ENCODE results near the gene TBKBP1.

The TBKBP1 gene

GRCh38 chr17:47725446-47726111 lies 31.6 kb downstream of the TBKBP1 start:
- Histone ChIP-seq H3K36me3 (ENCODE audit: control insufficient read depth in 4 of 4, insufficient read depth in 4 of 4, low read length in 3 of 4) (no peaks in the 10 kb centered on the region), H3K4me3 (ENCODE audit: control insufficient read depth in 1 of 7, extremely low read depth in 1 of 7, insufficient read depth in 4 of 7, low read depth in 2 of 7, low read length in 6 of 7) (no peak overlapping the region), H3K27ac (ENCODE audit: insufficient read depth in 1 of 2, low read depth in 1 of 2, low read length in 2 of 2, poor library complexity in 1 of 2, severe bottlenecking in 2 of 2) (no peak overlapping the region), H3K9me3 (ENCODE audit: control extremely low read depth in 1 of 5, control insufficient read depth in 4 of 5, insufficient read depth in 2 of 5, low read depth in 1 of 5, low read length in 4 of 5) (no peaks in the 10 kb centered on the region), H3K4me1 (ENCODE audit: control extremely low read depth in 1 of 4, control insufficient read depth in 4 of 4, insufficient read depth in 4 of 4, low read length in 3 of 4) (peaks cover 0 to 20% (median 16%) of the 10 kb centered on the region in 4 experiments), H3K27me3 (replicated peaks in 2 of 5; ENCODE audit: control insufficient read depth in 4 of 5, insufficient read depth in 5 of 5, low read length in 4 of 5) (peaks cover 0 to 12% (median 0%) of the 10 kb centered on the region in 5 experiments)
- WGBS (ENCODE audit: insufficient coverage): 73% methylated on average over 11 of the region's 13 CpGs
- CTCF ChIA-PET: interaction anchor here (0.9 to 2.0 kb wide), 6 partner anchors 11 to 61 kb away, joined by 3 to 7 read pairs (median 4); no protein-coding TSS in a partner anchor
- POLR2A ChIA-PET: no interaction called here
- no peak for DNase-seq

GRCh38 chr17:47726796-47727703 lies 33.1 kb downstream of the TBKBP1 start:
- Histone ChIP-seq H3K4me3 (ENCODE audit: control insufficient read depth in 1 of 7, extremely low read depth in 1 of 7, insufficient read depth in 4 of 7, low read depth in 2 of 7, low read length in 6 of 7) (no peak overlapping the region), H3K36me3 (ENCODE audit: control insufficient read depth in 4 of 4, insufficient read depth in 4 of 4, low read length in 3 of 4) (no peaks in the 10 kb centered on the region), H3K27me3 (replicated peaks in 2 of 5; ENCODE audit: control insufficient read depth in 4 of 5, insufficient read depth in 5 of 5, low read length in 4 of 5) (peaks cover 0 to 5% (median 0%) of the 10 kb centered on the region in 5 experiments), H3K27ac (ENCODE audit: insufficient read depth in 1 of 2, low read depth in 1 of 2, low read length in 2 of 2, poor library complexity in 1 of 2, severe bottlenecking in 2 of 2) (no peak overlapping the region), H3K4me1 (ENCODE audit: control extremely low read depth in 1 of 4, control insufficient read depth in 4 of 4, insufficient read depth in 4 of 4, low read length in 3 of 4) (peaks cover 0 to 9% (median 2%) of the 10 kb centered on the region in 4 experiments), H3K9me3 (ENCODE audit: control extremely low read depth in 1 of 5, control insufficient read depth in 4 of 5, insufficient read depth in 2 of 5, low read depth in 1 of 5, low read length in 4 of 5) (no peaks in the 10 kb centered on the region)
- WGBS (ENCODE audit: insufficient coverage): 92% methylated on average over 11 of the region's 12 CpGs
- no peak for DNase-seq
- CTCF ChIA-PET: interaction anchor here (1.2 to 3.1 kb wide), 4 partner anchors 10 to 17 kb away, joined by 3 to 11 read pairs (median 8); no protein-coding TSS in a partner anchor
- POLR2A ChIA-PET: interaction anchor here (0.5 kb wide), 1 partner anchor 48 kb away, joined by 3 read pairs; no protein-coding TSS in a partner anchor

GRCh38 chr17:47727704-47728036 lies 33.7 kb downstream of the TBKBP1 start:
- H3K36me3 ChIP-seq (ENCODE audit: control insufficient read depth in 4 of 4, insufficient read depth in 4 of 4, low read length in 3 of 4): no peaks in the 10 kb centered on the region
- peaks cover 0 to 6% (median 0%) of the 10 kb centered on the region in 5 experiments for H3K27me3 ChIP-seq (replicated peaks in 2 of 5; ENCODE audit: control insufficient read depth in 4 of 5, insufficient read depth in 5 of 5, low read length in 4 of 5)
- H3K4me1 ChIP-seq (ENCODE audit: control extremely low read depth in 1 of 4, control insufficient read depth in 4 of 4, insufficient read depth in 4 of 4, low read length in 3 of 4): peaks cover 0 to 12% (median 6%) of the 10 kb centered on the region in 4 experiments
- no peaks in the 10 kb centered on the region for H3K9me3 ChIP-seq (ENCODE audit: control extremely low read depth in 1 of 5, control insufficient read depth in 4 of 5, insufficient read depth in 2 of 5, low read depth in 1 of 5, low read length in 4 of 5)
- ChIA-PET CTCF (interaction anchor here (2.4 to 3.1 kb wide), 2 partner anchors 10 to 16 kb away, joined by 9 to 11 read pairs; no protein-coding TSS in a partner anchor), POLR2A (no interaction called here)
- H3K27ac ChIP-seq (ENCODE audit: insufficient read depth in 1 of 2, low read depth in 1 of 2, low read length in 2 of 2, poor library complexity in 1 of 2, severe bottlenecking in 2 of 2): no peak overlapping the region
- no peak overlapping the region for H3K4me3 ChIP-seq (ENCODE audit: control insufficient read depth in 1 of 7, extremely low read depth in 1 of 7, insufficient read depth in 4 of 7, low read depth in 2 of 7, low read length in 6 of 7)
- 95% methylated on average over 8 of the region's 9 CpGs for WGBS (ENCODE audit: insufficient coverage)
- DNase-seq: no peak

- no peaks in the 10 kb centered on the region for H3K36me3 ChIP-seq (ENCODE audit: control insufficient read depth in 4 of 4, insufficient read depth in 4 of 4, low read length in 3 of 4)
- peaks cover 0 to 6% (median 0%) of the 10 kb centered on the region in 5 experiments for H3K27me3 ChIP-seq (replicated peaks in 2 of 5; ENCODE audit: control insufficient read depth in 4 of 5, insufficient read depth in 5 of 5, low read length in 4 of 5)
- no peak overlapping the region for H3K27ac ChIP-seq (ENCODE audit: insufficient read depth in 1 of 2, low read depth in 1 of 2, low read length in 2 of 2, poor library complexity in 1 of 2, severe bottlenecking in 2 of 2)
- ChIA-PET POLR2A (no interaction called here), CTCF (interaction anchor here (2.4 to 5.0 kb wide), 3 partner anchors 11 to 29 kb away, joined by 9 to 47 read pairs (median 11); no protein-coding TSS in a partner anchor)
- DNase-seq: no peak
- no peaks in the 10 kb centered on the region for H3K9me3 ChIP-seq (ENCODE audit: control extremely low read depth in 1 of 5, control insufficient read depth in 4 of 5, insufficient read depth in 2 of 5, low read depth in 1 of 5, low read length in 4 of 5)
- H3K4me1 ChIP-seq (ENCODE audit: control extremely low read depth in 1 of 4, control insufficient read depth in 4 of 4, insufficient read depth in 4 of 4, low read length in 3 of 4): peaks cover 0 to 16% (median 12%) of the 10 kb centered on the region in 4 experiments
- no peak overlapping the region for H3K4me3 ChIP-seq (ENCODE audit: control insufficient read depth in 1 of 7, extremely low read depth in 1 of 7, insufficient read depth in 4 of 7, low read depth in 2 of 7, low read length in 6 of 7)
- WGBS (ENCODE audit: insufficient coverage): 96% methylated on average over 3 of the region's 4 CpGs
Measured at GRCh38 chr17:47728214-47728877, 34.4 kb downstream of the TBKBP1 start.

- Histone ChIP-seq H3K9me3 (ENCODE audit: control extremely low read depth in 1 of 5, control insufficient read depth in 4 of 5, insufficient read depth in 2 of 5, low read depth in 1 of 5, low read length in 4 of 5) (no peaks in the 10 kb centered on the region), H3K27me3 (replicated peaks in 2 of 5; ENCODE audit: control insufficient read depth in 4 of 5, insufficient read depth in 5 of 5, low read length in 4 of 5) (peaks cover 0 to 10% (median 6%) of the 10 kb centered on the region in 5 experiments), H3K4me1 (ENCODE audit: control extremely low read depth in 1 of 4, control insufficient read depth in 4 of 4, insufficient read depth in 4 of 4, low read length in 3 of 4) (peaks cover 0 to 27% (median 23%) of the 10 kb centered on the region in 4 experiments), H3K36me3 (ENCODE audit: control insufficient read depth in 4 of 4, insufficient read depth in 4 of 4, low read length in 3 of 4) (no peaks in the 10 kb centered on the region), H3K4me3 (ENCODE audit: control insufficient read depth in 1 of 7, extremely low read depth in 1 of 7, insufficient read depth in 4 of 7, low read depth in 2 of 7, low read length in 6 of 7) (no peak overlapping the region), H3K27ac (ENCODE audit: insufficient read depth in 1 of 2, low read depth in 1 of 2, low read length in 2 of 2, poor library complexity in 1 of 2, severe bottlenecking in 2 of 2) (no peak overlapping the region)
- DNase-seq: no peak
- POLR2A ChIA-PET: no interaction called here
- 95% methylated on average over 8 of the region's 8 CpGs for WGBS (ENCODE audit: insufficient coverage)
- CTCF ChIA-PET: interaction anchor here (1.1 to 5.0 kb wide), 3 partner anchors 11 to 30 kb away, joined by 5 to 47 read pairs (median 26); no protein-coding TSS in a partner anchor
Measured at GRCh38 chr17:47729476-47729875, 35.5 kb downstream of the TBKBP1 start.

GRCh38 chr17:47730681-47731080 lies 36.7 kb downstream of the TBKBP1 start:
- Histone ChIP-seq H3K9me3 (ENCODE audit: control extremely low read depth in 1 of 5, control insufficient read depth in 4 of 5, insufficient read depth in 2 of 5, low read depth in 1 of 5, low read length in 4 of 5) (no peaks in the 10 kb centered on the region), H3K27ac (ENCODE audit: insufficient read depth in 1 of 2, low read depth in 1 of 2, low read length in 2 of 2, poor library complexity in 1 of 2, severe bottlenecking in 2 of 2) (no peak overlapping the region), H3K4me3 (ENCODE audit: control insufficient read depth in 1 of 7, extremely low read depth in 1 of 7, insufficient read depth in 4 of 7, low read depth in 2 of 7, low read length in 6 of 7) (no peak overlapping the region), H3K36me3 (ENCODE audit: control insufficient read depth in 4 of 4, insufficient read depth in 4 of 4, low read length in 3 of 4) (no peaks in the 10 kb centered on the region), H3K4me1 (ENCODE audit: control extremely low read depth in 1 of 4, control insufficient read depth in 4 of 4, insufficient read depth in 4 of 4, low read length in 3 of 4) (peaks cover 0 to 29% (median 25%) of the 10 kb centered on the region in 4 experiments), H3K27me3 (replicated peaks in 2 of 5; ENCODE audit: control insufficient read depth in 4 of 5, insufficient read depth in 5 of 5, low read length in 4 of 5) (peaks cover 0 to 22% (median 12%) of the 10 kb centered on the region in 5 experiments)
- no peak for DNase-seq
- CTCF ChIA-PET: interaction anchor here (1.1 to 5.0 kb wide), 6 partner anchors 11 to 88 kb away, joined by 3 to 47 read pairs (median 6); no protein-coding TSS in a partner anchor
- POLR2A ChIA-PET: no interaction called here
- 100% methylated on average over 1 of the region's 4 CpGs for WGBS (ENCODE audit: insufficient coverage)
